Inflammatory macrophage treated with lipopolysaccharide for 1 hour (primary cell): ENCODE measurements around the gene MINAR2.

Experiments used
- DNase-seq, 2 donors: peaks; one replicate each; pipeline ENCODE4 v3.0.0-alpha.2; 2020 to 2022

Gene MINAR2, protein sequence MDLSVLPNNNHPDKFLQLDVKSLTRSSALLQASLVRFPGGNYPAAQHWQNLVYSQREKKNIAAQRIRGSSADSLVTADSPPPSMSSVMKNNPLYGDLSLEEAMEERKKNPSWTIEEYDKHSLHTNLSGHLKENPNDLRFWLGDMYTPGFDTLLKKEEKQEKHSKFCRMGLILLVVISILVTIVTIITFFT

DNA sequence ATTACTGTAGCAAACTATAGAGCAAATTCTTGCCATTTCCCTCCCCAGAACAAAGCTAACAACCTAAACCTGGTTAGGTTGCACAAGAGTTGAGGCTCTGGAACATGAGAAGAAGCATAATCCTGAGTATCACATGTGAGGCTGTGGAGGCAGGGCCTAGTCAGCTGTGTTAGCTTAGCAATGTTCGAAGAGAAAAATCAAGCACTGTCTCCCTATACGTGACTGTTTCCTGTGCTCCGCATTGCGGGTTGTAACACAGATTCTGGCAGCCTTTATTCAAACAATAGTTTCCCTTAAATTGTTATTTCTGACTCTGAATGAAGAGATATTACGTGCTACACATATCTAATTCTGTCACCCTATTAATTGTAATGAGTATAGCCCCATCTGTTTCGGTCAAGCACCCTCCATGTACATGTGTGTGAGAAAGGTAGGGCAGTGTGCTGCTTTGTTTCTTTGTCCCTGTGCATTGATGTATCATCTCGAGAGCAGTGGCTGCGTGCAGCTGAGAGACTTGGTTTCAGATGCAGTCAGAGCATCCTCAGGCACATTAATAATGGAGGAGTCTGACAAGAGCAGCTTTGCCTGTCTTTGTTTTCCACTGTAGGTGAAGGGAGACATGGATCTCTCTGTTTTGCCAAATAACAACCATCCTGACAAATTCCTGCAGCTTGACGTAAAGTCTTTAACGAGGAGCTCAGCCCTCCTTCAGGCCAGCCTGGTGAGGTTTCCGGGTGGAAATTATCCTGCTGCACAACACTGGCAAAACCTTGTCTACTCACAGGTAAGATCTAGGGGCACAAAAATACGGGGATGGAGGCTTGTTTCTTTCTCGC is at the start of gene MINAR2:
Gene MINAR2, plus strand, starts transcription at position 523 of the 836 bp plus-strand sequence. Its CDS starts 97 bp downstream, at position 620.
- DNase-seq, result no peak

DNA sequence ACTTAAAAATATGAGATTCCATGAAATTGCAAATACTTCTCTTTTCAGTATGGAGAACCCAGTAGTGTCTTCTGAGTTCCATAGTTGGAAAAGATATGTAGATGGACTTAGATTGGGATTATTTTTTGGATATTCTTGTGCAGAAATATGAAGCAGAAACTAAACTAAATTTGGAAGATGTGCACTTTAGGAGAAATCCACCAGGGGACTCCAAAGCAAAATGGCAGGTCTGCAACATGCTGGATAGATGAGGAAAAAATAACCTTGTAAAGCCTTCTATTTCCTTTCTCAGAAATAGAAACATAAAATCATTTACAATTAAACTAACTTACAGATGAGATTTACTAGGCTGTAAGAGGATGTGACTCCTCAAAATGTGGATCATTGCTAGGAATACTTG is 49.2 kb upstream of the MINAR2 start:
- no peak for DNase-seq

DNA sequence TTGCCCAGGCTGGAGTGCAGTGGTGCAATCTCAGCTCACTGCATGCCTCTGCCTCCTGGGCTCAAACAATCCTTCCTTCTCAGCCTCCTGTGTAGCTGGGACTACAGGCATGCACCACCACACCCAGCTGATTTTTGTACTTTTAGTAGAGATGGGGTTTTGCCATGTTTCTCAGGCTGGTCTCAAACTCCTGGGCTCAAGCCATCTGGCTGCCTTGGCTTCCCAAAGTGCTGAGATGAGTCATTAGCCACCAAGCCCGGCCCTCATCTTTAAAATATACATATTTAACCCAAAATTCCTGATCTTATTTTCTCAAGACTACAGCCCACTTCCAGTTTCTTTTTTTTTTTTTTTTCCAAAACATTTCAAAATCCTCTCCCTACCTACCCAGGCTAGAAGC is 31.7 kb upstream of the MINAR2 start:
- DNase-seq, result no peak

DNA sequence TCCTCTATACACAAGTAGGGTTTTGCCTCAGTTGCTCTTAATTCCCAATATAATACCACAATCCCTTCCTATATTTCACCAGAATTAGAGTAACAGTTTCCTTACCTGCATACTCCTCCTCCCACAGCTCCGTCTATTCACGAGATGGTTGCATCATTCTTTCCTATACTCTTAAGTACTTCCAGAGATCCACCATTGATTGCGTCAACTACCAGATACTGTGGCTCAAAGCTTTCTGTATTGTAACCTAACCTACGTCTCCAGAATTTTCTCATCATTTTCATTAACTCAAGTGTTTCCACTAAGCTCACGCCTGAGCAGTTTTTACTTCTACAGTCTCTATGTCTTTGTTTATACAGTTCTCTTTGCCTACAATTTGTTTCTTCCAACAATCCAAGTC is 31.2 kb upstream of the MINAR2 start:
- no peak for DNase-seq

DNA sequence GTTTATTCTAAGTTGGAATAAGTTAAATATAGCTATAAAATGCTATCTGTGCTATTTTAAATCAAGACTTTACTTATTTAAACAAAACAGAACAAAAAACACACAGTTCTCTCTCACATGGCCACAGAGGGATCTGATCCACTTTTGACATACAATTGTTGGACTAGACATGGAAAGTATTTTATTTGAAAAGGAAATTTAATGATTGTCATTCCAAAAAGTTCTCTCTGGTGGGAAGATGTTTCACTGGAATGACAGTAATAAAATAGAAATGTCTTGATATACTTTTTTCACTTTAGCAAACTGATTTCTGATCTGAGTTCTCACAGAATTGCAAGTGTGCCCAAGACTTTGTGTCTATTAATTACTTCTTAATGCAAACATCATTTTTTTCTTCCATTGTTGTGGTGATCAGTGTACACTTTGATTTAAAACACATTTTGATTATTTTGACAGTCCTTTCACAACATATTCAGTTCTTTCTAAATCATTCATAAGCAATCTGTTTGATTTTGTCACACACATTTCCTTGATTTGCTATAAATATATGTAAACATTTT is 30.1 kb upstream of the MINAR2 start:
- no peak for DNase-seq

DNA sequence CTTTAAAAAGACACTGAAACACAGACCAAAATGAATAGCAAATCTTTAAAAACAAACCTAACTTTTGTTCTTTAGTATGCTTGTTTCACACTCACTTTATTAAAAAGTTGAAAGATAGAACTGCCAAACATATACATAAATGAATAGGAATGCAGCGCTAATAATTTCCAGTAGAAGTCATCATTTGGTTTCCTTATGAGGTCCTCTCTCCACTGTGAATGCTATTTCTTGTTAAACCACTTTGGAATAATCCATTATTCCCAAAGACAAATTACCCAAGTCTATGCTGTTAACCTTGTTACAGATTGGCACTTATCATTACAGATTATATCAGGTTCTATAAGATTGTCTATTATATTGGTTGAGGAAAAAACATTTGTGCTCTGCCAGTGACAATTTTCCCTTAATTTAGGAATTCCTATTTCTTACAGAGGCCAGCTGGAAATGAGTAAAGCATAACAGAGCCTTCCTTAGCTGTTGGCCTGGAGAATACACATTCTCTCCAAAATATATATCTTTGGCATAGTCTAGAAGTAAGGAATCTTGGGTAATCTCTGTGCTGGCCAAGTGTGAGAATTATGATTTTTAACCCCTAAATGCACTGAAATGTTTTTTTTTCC is 29.3 kb upstream of the MINAR2 start:
- DNase-seq, result no peak

DNA sequence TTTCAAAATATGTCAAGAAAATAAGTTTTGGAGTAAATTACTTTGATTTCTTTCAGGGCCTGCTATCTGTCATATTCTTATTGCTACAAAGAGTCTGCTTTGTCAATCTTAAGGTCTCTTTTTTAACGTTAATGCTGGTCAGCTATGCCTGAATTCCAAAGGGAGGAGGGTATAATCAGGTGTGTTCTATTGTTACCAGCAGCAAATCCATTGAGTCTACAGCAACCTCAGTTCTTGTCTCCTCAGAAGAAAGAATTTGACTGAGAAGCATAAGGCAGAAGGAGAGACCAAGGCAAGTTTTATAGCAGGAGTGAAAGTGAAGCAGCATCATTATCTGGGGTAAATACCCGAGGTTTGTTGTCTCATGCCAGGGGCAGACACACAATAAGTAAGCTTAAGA is 23.7 kb upstream of the MINAR2 start:
- no peak for DNase-seq

DNA sequence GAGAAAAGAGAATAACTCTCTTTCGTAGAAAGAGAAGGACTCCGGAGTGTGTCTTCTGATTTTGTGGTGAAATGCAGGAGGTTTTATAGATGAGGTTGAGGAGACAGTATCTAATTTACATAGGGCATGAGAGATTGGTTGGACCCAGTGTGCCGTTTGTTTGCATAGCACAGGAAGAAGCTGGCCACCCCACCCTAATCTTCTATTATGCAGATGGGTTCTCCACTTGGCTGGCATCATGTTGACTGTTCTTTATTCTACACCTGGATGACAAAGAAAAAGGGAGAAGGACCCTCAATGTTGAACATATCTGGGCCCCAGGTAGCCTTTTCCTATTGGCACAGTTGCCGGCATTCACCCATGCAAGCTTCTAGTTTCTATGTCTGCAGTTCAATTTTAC is 23.2 kb upstream of the MINAR2 start:
- no peak for DNase-seq

DNA sequence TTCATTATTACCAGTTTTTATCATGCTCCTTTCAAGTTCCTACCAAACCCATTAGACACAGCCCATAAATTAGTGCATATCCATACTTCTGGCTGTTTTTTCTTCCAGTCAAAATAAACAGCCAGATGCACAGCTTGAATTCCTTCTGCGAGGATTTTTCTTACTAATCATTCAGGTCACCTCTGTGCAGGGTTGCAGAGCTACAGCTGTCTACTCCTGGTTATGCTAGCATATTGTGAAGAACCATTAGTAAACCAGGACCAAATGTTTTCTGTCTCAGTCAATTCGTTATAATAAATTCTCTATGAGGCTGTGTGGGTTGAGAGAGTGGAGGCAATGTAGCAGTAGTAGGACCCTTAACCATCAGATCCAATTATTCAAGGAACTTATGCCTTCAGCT is 8.1 kb upstream of the MINAR2 start:
- DNase-seq, result no peak

DNA sequence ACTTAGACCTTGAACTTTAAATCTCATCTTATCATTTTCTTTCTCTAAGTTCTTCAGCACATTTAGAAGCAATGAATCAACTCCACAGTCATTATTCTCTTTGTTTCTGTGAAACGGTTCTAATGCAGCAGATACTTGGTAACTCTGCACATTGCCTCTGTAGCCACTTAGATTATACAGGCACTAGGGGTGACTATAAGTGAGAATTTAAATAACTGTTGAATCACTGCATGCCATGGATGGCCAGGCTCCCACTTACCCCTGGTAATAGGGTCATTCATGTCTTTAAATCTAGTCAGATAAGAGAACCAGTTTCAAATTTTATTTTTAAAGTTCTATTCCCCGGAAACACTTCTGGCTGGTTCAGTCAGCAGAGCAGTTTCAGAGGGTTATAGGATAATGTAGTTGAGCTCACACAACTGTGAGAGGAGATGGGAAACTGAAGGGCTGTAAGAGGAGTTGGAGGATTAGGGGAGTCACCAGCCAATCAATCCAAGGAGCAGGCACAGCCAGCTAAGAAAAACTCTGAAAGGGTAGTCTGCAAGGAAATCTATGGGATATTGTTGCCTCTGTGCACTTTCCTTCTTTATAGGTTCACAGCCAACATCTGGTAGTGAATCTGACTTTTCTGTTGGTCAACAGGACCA is 4.2 kb upstream of the MINAR2 start:
- DNase-seq, result no peak

DNA sequence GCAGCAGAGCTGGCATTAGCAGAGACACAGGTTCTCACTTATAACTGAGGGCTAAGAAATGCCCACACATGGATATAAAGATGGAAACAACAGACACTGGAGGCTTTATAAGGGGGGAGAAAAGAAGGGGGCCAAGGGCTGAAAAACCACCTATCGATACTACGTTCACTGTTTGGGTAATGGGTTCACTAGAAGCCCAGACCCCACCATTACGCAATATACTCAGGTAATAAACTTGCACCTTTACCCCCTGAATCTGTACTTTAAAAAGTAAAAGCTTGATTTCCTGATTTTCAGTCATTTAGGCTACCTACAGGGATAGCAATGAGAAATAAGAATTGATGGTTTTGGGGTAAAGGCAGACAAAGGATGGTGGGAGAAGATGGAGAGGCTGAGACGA is 1.9 kb upstream of the MINAR2 start:
- no peak for DNase-seq

DNA sequence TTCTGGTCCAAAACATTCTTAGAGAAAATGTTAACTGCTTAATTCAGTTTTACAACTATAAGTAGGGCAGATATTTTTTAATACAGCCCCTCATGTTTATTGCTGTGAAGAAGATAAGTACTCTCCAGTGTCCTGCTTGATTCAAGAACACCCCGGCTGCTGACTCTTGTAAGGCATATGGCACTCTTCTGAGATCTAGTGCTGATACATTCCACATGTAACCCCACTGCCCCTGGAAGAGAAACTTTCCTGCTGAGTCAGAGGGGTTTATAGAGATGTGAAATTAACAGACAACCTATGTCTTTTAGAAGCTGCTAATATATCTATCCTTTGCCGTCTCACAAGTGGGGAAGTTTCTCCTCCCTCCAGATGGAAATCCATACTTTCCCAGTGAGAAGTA is 1.0 kb upstream of the MINAR2 start:
- no peak for DNase-seq

DNA sequence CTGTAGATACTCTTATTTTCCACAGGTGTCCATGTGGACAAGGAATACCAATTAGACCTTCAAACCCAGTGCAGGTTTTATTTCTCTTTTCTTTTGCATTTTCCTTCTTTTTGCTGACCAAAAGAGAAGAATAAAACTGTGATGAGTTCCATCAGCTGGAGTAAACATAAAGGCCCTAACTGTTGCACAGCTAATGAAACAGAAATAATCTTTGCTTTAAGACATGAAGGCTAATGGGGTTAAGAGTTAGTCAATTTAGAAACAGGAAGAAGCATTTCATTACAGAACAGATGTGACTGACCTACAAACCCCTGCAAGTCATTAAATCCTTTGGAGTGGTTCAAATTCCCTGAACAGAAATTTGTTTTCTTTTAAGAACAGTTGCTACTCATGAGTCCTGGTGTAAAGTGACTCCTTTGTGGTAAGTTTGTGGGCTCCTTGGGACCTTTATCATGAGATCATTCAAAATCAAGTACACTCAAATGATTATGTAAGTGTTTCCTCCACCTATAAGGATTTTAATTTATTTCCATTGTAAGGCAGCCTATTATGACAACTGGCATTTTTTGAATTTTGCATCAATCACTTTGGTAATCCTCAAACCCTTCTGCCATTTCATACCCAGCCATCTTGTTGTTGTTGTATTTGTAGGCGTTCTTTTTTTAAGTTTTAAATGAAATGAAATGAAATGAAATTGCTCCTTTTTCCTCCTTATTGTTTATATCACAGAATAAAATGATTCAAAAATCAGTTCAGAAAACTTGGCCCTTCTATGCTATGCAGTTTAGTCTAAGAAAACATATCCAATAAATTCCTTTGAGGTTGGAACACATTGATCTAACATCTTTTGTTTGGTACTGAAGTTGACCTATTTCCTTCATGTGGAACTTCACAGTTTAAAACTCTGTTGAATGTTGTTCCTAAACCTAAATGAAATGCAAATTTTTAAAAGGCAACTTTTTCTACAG is 1.3 kb downstream of the MINAR2 start:
- DNase-seq, result no peak

DNA sequence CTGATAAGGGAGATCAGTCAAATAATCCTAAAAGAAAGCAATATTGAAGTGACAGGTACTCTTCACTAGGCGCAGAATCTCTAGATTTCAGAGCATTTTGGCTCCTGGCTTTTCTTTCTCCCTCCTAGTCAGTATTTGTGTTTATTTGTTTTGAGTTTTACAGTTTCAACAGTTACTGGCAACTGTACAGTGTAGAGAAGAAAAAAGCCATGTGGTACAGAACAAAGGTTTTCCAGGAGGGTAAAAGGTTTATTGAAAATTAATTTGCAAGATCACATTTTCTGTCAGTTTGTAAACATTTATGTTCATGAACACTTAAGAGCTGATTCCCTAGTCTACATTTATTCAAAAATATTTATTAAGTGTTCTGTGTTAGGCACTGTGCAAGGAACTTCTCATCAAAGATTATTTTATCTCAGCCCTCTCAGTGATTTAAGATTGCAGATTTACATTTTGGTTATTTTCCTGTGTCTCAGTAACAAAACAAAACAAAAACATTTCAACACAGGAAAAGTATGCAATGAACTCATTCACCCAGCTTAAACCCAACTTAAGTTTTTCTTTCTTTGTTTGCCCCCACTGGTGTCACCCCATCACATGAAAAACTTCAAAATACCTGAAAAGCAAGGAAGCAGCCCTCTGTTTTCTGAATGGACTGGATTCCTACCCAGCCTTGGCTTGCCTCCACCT is 12.9 kb downstream of the MINAR2 start:
- no peak for DNase-seq

DNA sequence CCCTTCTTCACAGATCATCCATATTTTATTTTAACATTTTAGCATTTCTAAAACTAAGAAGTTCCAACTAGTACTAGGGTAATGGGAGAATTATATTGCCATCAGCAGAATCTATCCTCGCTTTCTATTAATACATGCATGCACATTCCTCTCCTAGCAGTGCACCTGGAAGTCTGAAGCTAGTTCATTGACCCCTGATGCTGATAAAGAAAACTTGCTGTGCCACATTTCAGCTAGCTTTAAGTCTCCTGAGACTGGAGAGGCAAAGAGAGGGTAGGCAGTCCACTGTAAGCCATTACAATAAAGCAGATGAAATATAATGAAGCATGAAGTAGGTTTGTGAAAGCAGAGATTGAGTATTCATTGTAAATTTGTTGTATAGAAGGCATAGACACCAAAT is 15.8 kb downstream of the MINAR2 start:
- DNase-seq, result no peak

DNA sequence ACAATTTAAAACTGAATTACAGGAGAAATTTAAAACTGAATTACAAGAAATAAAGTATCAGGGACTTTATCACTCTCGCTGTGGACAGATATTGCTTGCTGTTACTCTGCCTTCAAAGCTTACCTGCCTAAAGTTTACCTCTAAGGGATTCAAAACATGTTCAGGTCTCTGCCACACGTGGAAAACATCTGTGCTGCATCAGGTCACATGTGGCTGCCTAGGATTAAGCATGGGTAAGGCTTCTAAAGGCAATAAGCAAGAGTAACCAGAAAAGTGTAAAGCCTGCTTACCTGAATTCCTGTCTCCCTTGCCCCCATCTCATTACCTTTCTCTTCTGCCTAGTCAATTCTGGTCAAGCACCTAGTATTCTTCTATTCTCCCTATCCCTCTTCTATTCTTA is 18.9 kb downstream of the MINAR2 start:
- DNase-seq, result no peak

DNA sequence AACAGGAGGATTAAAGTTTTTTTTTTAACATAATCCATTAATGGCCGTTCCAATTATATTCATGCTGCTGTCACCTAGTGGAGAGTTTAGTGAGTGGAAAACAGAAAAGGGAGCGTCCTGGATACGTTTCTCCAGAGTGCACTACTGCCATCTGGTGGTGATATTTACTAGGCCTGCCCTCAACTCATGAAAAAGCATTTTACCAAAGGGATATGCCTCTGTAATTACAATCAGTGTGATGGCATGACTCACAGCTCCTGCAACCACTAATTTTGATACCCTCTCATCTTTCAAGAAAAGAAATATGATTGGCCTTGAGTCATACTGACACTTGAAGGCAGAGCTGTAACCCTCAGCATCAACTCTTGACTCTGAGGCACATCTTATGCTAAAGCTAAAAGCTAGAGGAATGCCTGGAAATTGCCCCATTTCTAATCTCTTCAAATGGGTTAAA is 20.1 kb downstream of the MINAR2 start:
- DNase-seq, result peak; percentile 69 to 95

DNA sequence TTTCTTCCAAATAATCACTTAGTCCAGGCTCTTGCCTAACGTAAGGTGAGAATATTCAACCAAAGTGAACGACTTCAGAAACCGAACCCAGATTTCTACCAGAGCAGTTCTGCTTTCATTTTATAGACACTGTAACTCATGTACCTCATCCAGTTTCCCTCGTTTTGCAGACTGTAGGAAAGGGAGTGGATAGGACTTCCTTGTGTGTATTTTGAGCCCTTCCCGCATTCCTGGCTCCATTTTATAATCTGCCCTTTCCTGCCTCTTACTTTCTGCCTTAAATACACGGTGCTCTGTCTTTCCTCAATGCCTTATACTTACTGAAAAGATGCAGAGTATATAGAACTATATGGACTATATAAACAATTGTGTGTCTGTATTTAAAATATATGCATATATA is 20.8 kb downstream of the MINAR2 start:
- DNase-seq, result no peak

DNA sequence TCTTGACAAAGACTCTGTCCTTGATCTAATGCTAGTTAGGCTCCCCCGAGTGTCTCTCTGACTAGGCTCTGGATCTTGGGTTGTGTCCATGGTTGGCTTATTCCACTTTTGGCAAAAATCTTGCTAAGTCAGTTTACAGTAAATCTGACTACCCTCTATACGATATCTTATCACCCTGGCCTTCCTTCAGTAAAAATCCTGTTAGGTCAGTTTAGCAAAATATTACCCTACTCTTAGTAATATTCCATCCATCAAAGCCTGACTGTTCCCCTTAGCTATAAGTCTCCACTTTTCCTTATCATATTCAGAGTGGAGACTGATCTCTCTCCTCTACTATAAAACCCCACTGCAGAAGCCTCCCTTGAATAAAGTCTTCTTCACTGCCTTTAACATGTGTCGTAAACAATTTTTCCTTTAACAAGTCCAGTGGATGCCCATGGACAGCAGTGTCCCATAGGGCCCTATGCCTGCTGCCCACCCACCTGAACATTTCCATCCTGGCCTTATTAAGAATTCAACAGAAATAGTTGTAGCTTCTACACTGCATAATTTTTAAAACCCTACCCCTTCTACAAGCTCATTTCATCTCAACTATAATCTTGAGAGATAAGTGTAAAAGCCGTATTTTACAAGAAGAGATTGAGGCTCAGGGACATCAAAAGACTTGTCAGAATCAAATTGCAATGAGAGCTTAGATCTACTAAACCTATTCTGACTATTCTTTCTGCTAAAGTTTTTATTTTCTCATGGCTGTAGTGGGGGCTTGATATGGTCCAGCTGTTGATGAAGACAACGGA is 22.3 kb downstream of the MINAR2 start:
- DNase-seq, result no peak

DNA sequence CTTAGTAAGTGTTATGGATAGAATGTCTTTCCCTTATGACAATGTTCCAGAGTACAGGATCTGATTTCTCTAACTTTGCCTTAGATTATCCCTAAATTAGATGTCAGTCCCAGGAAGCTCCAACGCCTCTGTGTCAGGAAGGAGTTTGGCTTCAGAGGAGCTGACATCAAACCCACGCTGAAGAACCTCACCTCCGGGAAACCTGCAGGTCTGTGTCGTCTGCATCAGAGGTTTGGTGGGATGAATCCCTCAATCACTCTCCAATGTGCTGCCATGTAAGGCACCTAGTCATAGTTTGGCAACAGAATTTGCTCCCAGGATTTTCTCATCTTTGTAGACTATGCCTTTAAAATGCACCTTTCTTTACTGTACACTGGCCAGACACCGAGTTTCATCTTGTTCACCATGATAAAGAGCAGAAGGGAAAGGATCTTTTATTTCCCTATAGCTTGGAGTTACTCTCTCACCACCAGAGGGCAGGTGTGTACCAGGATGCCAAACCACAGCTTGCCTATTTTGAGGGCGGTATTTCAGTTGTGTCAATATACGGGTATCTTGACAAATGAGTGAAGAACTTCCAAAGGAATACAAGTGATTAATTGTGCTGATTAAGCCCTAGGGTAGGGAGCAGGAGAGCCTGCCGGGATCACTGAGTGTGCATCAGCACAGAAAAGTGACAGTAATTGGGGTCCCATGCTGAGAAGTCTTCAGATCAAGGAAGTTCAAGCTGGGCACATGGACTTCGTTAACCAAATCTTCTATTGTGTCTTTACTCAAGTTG is 23.4 kb downstream of the MINAR2 start:
- peak; percentile 32 to 50 for DNase-seq
